GM12892 (cell line): ENCODE results near the gene EMC8.

Source experiments
- POLR2A ChIP-seq: IDR thresholded peaks from 2 replicates; pipeline ENCODE4 v1.6.1; 2011; ENCODE audit warnings: low read depth, low read length, control low read depth
- POLR2AphosphoS5 ChIP-seq: IDR thresholded peaks from 2 replicates; pipeline ENCODE4 v1.6.1; 2011; ENCODE audit warnings: low read depth, low read length, control low read depth
- TAF1 ChIP-seq: IDR thresholded peaks from 2 replicates; pipeline ENCODE4 v1.6.1; 2011; ENCODE audit warnings: low read depth, mild to moderate bottlenecking, control low read depth, low read length, borderline replicate concordance

- TF ChIP-seq POLR2A, result no peak
- no peak for TF ChIP-seq TAF1
- TF ChIP-seq POLR2AphosphoS5, result no peak
Observed at GRCh38 chr16:85847036-85847435, 47.7 kb upstream of the EMC8 start.
